HG03378 (cell line): ENCODE results near the gene TBC1D32.
"Not testable (repeated sequence)": the region's sequence is repeated elsewhere in the genome, so short reads cannot be mapped to it uniquely, and the experiment has no call there.

ENCODE experiments used
- ATAC-seq: cut with Tn5 transposase; IDR thresholded peaks from one replicate; pipeline ENCODE4 v1.9.1; 2021; ENCODE audit warnings: mild to moderate bottlenecking, moderate library complexity; ENCODE audit not compliant: unreplicated experiment

TBC1D32 gene

DNA sequence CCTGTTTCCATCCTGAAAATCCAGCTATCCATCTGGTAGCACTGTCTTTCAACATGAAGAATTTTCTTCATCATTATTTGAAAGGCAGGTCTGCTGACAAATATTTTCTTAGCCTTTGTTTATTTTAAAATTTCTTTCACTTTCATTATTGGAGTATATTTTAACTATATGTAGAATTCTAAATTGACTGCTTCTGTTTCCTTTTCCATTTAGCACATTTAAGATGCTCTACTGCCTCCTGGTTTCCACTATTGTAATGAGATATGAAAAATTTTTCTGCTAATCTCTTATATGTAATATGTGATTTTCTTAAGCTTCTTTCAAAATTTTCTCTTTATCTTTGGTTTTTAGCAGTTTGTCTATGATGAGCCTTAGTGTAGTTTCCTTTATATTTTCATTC is 97.3 kb downstream of the TBC1D32 start:
- ATAC-seq, result peak; percentile 58

DNA sequence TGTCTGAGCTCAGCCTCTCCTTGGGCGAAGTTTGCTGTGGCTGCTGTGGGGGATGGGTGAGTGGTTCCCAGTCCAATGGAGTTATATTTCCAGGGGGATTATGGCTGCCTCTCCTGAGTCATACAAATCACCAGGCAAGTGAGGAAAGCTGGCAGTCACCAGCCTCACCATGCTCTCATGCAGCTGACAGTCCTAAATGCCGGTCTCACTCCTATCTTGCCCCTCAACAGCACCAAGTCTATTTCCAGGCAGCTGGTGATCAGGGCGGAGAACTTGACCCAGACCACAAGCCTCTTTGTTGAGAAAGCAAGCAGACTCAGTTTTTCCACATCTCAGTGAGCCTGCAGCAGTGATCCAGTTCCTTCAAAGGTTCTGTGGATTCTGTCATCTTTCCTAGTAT is 98.9 kb downstream of the TBC1D32 start:
- ATAC-seq, result no peak

DNA sequence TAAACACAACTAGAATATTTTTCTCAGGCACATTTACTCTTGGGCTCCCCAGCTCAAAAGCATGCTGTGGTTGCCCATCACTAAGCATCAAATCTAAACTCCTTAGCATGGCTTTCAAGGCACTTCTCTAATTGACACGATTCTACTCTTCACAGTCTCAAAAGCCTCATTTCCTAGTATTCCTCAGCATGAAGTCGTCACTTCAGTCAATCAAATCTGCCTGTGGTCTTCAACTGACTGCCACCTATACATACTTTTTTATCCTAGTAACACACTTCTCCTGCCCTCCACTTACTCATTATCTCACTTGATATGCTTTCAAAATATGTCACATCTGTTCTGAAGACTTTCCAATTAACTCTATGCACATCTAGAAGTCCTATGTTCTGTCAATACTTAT is 110.3 kb downstream of the TBC1D32 start:
- no peak for ATAC-seq

DNA sequence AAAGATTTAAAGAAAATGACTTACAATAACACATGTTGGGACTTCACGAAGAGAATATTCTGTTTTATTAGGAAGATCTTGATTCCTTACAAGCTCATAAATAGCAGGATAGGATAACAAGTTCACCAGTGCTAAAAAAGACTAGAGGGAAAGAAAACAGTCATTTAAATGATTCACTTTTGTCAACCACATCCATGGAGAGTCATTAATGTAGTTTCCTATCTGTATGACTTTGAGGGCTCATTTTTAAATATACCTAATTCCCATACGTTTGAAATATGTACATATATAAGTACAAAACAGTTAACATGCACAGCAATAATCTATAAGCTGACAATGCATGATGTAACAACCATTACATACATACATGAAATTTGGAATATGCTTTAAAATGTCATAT is 111.1 kb downstream of the TBC1D32 start:
- no peak for ATAC-seq

DNA sequence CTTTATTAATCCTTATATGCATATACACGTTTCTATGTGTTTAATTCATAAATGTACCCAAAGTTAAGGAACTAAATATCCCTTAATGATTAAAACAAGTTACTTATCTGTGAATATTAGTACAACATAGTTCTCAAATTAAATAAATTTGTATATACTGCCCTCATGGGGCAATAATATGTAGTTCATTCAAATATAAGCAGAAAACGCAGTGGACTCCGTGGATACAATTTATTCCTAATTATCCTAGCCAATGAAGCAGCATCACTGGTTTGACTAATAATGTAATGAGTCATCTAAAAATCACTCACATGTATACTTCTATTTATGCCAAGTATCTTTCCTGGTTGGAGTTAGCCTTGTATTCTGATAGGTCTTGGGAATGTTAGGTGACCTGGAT is 111.6 kb downstream of the TBC1D32 start:
- ATAC-seq, result no peak

DNA sequence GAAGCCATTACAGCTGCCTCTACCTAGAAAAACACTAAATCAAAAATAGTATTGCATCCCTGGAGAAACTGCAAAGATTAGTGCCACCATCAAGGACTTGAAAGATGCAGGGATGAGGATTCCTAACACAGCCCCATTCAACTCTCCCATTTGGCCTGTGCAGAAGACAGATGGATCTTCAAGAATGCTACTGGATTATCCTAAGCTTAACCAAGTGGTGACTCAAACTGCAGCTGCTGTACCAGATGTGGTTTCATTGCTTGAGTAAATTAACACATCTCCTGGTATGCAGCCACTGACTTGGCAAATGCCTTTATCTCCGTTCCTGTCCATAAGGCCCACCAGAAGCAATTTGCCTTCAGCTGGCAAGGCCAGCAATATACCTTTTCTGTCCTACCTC is 117.4 kb downstream of the TBC1D32 start:
- ATAC-seq, result no peak

DNA sequence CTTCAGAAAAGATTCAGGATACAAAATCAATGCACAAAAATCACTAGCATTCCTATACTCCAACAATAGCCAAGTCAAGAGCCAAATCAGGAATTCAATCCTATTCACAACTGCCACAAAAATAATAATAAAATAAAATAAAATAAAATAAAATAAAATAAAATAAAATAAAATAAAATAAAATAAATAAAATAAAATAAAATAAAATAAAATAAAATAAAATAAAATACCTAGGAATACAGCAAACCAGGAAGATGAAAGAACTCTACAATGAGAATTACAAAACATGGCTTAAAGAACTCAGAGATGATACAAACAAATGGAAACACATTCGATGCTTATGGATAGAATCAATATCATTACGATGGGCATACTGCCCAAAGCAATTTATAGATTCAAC is 120.9 kb downstream of the TBC1D32 start:
- ATAC-seq, result not testable (repeated sequence)

DNA sequence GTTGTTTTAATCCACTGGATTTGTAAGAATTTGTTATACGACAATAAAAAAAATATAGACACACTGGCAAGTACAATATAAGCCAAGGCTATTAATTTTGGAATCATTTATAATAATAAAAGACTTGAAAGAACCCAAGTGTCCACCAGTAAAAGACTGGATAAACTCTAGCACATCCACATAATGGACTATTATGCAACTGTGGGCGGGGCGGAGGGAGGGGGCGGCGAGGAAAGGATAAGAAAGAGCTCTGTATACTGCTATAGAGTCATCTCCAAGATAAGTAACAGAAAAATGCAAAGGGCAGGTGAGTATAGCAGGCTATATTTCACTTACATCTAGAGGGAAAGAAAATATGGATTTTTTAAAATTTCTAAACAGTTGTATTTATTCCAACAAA is 123.3 kb downstream of the TBC1D32 start:
- no peak for ATAC-seq

DNA sequence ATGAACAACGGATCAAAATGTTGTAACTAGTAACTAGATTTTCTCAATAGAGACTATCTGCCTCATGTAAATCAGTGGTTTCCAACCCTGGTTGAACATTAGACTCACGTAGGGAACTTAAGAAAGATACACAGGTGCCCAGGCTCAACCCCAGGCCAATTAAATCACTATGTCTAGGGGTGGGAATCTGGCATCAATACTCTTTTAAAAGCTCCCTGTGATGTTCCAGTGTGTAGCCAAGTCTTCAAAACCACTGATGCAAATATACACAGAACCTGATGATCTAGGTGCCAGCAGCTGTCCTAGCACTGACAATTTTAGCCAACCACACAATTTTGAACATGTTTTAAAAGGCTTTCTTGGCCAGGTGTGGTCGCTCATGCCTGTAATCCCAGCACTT is 128.7 kb downstream of the TBC1D32 start:
- peak; percentile 81 for ATAC-seq

DNA sequence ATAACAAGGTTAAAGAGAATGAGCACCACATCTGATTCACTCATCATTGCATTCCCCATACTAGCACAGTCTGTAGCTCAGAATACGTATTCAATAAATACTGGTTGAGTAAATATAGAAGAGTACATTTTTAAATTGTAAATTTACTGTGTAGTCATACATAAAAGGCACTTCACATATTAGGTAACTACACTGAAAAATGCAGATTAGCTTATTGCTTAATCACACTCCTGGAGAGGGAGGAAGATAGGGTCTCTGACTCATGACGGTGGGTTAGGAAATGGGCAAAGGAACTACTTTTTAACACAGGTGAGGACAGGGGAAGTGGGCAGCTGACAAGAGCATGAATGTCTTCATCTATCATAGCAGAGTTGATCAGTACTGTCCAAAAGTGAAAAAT is 133.2 kb downstream of the TBC1D32 start:
- no peak for ATAC-seq

DNA sequence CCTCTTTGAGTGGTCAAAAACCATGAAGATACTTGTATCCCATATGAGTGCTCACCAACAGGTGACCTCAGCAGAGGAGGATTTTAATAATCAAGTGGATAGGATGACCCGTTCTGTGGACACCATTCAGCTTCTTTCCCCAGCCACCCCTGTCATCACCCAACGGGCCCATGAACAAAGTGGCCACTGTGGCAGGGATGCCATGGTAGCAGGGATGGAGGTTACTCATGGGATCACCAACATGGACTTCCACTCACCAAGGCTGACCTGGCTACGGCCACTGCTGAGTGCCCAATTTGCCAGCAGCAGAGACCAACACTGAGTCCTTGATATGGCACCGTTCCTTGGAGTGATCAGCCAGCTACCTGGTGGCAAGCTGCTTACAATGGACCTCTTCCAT is 138.2 kb downstream of the TBC1D32 start:
- not testable (repeated sequence) for ATAC-seq

DNA sequence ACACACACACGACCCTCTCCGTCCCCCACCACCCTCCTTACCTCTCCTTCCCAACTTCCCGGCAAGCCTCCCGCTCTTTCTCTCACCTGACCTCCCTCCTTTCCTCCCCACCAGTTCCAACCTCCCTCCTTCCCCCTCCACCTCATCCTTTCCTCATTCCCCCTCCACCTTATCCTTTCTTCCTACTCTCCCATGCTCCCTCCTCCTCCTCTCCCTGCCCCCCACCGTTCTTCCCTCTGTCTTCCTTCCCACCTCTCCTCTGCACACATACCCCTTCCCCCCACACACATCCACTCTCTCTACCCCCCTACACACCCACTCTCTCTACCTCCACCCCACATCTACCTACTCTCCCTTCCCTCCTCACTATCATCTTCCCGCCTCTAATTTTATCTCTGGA is 144.2 kb downstream of the TBC1D32 start:
- ATAC-seq, result no peak

DNA sequence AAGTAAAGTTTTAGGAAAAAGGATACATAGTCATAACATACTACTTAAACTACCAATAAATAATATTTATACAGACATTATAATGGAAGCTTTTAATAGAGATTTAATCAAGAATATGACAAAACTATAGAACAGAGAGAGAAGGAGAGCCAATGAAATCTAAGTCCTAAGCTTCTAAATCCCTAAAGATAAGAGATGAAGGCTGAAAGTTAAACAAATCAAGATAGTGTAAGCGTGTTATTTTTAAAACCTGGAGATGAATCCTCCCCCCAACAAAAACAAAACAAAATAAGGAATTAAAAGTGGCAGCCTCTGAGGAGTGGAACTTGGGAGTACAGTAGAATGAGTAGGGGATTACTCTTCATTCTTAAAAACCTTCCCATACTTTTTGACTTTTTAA is 145.9 kb downstream of the TBC1D32 start:
- no peak for ATAC-seq

DNA sequence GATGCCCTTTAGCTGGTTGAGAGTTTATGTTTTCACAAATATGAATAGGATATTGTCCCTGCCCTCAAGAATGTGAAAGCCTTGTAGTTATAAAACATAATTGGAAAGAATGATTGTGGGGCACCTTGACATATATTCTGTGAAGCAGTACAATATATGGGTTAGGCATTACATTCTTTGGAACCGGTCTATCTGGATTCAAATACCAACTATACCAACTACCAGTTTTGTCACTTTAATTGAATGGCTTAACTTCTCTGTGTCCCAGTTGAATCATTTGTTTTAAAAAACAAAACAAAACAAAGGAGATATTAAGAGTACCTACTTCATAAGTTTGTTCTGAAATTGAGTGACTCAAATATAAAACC is 146.5 kb downstream of the TBC1D32 start:
- no peak for ATAC-seq

DNA sequence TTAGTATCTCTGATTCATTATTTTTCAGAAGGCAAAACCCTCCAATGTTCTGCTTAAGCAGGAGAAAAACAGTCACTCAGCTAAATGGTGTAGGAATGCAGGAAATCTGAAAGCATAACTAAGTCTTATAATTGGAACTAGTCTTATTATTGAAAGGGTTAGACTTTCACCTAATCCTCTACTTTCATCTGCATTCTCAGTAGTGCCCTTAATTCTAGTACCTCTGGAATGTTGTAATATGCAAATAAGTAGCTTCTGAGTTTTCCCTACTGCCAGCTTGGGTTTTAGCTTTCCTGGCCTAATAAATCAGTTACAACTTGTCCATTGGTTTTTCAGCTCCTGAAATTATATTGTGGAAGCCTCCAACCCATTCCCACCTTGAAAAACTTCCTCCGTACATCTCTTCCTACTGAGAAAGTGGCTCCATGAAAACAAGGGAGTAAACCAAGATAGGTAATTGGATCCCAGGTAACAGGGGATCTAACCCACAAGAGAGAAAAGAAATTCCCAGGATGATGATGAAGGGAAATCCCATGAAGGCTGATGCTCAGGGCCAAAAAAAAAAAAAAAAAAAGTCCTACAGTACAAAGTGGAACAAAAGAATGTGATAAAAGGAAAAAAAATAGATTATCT is 147.0 kb downstream of the TBC1D32 start:
- no peak for ATAC-seq

DNA sequence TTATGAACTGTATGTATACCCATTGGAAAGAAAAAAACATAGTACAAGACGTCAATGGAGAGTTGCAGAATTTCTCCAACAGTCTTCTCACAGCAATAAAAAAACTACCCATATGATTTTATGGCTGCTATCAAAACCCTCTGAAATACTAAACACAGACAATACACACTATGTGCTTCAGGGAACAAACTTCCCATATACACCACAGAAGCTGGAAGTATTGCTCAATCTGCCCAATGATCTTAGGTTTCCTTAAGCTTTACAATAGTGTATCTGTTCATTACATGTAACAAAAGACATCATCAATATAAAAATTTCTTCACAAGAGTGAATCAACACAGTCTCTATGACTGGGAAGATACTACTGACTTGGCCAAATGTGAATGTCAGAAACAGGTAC is 150.5 kb downstream of the TBC1D32 start:
- ATAC-seq, result no peak

DNA sequence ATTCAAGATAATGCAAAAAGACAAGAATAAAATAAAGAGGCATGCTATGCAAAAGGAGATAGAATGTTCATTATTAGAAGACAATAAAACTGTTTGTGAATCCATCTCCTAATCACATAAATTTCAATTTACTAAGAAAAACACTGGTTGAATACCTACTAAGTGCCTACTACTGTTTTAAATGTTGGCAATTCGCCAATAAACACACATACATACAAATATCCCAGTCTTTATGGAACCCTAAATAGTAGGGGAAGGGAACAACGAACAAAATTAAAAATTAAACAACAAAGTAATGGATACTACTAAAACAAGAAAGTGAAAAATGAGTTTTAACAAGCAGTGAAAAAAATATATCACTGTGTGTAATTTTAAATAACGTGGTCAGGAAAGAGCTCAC is 158.5 kb downstream of the TBC1D32 start:
- ATAC-seq, result no peak

DNA sequence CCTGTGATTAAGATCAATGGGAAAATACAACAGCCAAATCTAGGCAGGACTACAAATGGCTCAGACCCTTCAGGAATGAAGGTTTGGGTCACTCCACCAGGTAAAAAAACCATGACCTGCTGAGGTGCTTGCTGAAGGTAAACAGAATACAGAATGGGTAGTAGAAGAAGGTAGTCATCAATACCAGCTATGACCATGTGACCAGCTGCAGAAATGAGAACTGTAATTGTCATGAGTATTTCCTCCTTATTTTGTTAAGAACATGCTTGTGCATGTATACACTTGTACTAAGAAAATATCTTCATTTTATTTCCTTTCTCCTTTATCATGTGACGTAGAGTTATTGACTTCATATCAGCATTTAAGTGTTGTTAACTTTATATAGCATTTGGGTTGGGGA is 161.8 kb downstream of the TBC1D32 start:
- not testable (repeated sequence) for ATAC-seq

DNA sequence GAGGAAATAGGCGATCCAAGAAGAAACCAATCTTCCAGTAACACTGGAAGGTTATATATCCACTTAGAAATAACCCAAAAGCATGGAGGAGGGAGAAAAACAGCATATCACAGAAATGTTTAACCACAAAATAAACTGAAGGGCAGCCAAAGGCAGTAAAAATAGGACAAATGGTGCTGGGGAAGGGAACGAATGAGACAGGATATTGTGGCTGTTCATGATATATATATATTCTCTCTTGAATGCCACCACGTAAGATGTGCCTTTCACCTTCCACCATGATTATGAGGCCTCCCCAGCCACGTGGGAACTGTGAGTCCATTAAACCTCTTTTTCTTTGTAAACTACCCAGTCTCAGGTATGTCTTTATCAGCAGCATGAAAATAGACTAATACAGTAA is 162.4 kb downstream of the TBC1D32 start:
- ATAC-seq, result no peak

DNA sequence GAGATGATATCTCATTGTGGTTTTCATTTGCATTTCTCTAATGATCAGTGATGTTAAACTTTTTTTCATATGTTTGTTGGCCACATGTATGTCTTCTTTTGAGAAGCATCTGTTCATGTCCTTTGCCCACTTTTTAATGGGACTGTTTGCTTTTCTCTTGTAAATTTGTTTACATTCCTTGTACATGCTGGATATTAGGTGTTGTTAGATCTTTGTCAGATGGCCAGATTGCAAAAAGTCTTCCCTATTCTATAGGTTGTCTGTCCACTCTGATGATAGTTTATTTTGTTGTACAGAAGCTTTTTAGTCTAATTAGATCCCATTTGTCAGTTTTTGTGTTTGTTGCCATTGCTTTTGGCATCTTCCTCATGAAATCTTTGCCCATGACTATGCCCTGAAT is 172.4 kb downstream of the TBC1D32 start:
- no peak for ATAC-seq

DNA sequence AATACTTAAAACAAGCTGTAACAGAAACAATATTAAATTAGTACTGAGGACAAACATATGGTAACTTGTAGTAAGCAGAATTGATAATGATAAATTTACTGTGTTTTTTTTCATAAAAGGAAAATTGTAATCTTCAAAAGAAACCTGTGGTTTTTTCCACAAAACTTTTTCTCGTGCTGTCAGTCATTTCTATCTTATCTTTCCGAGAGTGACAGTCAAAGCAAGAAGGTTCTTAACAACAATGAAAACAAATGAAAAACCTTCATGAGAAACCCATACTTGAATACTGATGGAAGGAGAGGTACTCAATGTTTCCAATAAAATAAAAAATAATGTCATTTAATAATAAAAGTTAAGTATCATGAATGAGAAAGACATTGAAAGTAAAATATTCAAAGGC is 174.0 kb downstream of the TBC1D32 start:
- ATAC-seq, result no peak

DNA sequence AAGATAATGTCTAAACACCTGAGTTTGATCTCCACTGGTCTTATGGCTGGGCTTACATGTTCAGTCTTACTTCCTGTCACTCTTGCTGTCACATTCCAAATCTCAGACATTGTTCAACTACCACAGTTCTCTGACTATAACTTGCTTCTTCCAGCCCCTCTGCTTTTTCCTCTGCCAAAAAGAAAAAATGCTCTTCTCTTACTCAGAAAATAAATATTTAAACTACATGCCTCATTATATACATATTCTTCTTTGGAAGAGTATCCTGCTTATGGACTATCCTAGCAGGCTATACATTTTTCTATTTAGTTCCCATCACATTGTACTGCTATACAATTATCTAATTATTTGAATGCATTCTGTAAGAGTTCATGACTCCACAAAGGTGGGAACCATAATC is 175.4 kb downstream of the TBC1D32 start:
- ATAC-seq, result no peak

DNA sequence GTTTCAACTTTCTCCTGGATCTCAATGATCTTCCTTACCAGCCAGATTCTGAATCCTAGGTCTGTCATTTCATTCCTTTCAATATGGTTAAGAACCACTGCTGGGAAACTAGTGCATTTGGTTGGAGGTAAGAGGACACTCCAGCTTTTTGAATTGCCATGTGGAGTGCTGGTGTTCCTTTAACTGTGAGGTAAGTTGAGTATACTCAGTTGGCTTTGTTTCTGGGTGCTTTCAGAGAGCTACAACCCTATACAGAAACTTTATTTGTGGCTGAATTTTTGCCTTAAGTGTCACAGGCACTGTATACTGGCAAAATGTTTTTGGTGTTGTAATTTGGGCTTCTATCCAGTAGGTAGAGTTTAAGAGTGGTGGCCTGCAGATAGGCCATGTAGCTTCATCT is 175.8 kb downstream of the TBC1D32 start:
- no peak for ATAC-seq

DNA sequence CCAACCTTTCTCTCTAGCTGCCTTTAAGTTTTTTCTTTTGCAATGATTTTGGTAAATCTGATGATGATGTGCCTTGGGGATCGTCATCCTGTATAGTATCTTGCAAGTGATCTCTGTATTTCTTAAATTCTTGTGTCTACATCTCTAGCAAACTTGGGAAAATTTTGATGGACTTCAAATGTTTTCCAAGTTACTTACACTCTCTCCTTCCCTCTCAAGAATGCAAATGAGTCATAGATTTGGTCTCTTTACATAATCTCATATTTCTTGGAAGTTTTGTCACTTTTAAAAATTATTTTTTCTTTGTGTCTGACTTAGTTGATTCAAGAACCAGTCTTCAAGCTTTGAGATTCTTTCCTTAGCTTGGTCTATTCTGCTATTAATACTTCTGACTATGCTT is 176.4 kb downstream of the TBC1D32 start:
- no peak for ATAC-seq
